ENCODE data around the gene CHCHD3. TPM values are rescaled to one million over a fixed set of nuclear protein-coding genes. Genes with fewer than 3 reads are reported as not detected.

Gene CHCHD3
- total RNA-seq, 1 experiment from 2014 or later: 114 TPM

GRCh38 chr7:132979524-132979923 lies 102.4 kb downstream of the CHCHD3 start (continued):
- TF ChIP-seq TEAD4 (CRISPR knock-in tag; IDR thresholded peaks at IDR 0.05) (no peak), GTF2I (CRISPR knock-in tag; conservative IDR thresholded peaks at IDR 0.05) (no peak), ZNF532 (CRISPR knock-in tag; IDR thresholded peaks at IDR 0.05; ENCODE audit: borderline replicate concordance) (no peak)

- no peak for DNase-seq (ENCODE audit: low spot score)
- Mint-ChIP-seq H3K27ac (no peak overlapping the region), H3K36me3 (peaks cover 12% of the 10 kb centered on the region), H3K4me1 (peaks cover 13% of the 10 kb centered on the region), H3K27me3 (ENCODE audit: low read depth) (no peaks in the 10 kb centered on the region), H3K9me3 (no peaks in the 10 kb centered on the region), H3K4me3 (no peak overlapping the region)
- ATAC-seq: no peak
- TF ChIP-seq NR2C2 (CRISPR knock-in tag; IDR thresholded peaks at IDR 0.05) (no peak), E2F1 (CRISPR knock-in tag; IDR thresholded peaks at IDR 0.05) (no peak), FOXJ3 (CRISPR knock-in tag; IDR thresholded peaks at IDR 0.05; ENCODE audit: borderline replicate concordance) (no peak), ZSCAN18 (CRISPR knock-in tag; IDR thresholded peaks at IDR 0.05) (no peak), CTCF (IDR thresholded peaks at IDR 0.05) (no peak), FOXP1 (CRISPR knock-in tag; IDR thresholded peaks at IDR 0.05; ENCODE audit: borderline replicate concordance) (no peak), TCF7 (CRISPR knock-in tag; IDR thresholded peaks at IDR 0.05; ENCODE audit: low read depth) (no peak), ATF6 (CRISPR knock-in tag; IDR thresholded peaks at IDR 0.05) (no peak), PREB (CRISPR knock-in tag; IDR thresholded peaks at IDR 0.05; ENCODE audit: borderline replicate concordance) (no peak), MAX (CRISPR knock-in tag; IDR thresholded peaks at IDR 0.05) (no peak), TEAD4 (CRISPR knock-in tag; IDR thresholded peaks at IDR 0.05) (no peak), E2F5 (CRISPR knock-in tag; IDR thresholded peaks at IDR 0.05) (no peak)
- POLR2A ChIA-PET: interaction anchor here (0.6 kb wide), 1 partner anchor 12 kb away, joined by 4 read pairs; no protein-coding TSS in a partner anchor
- CTCF ChIA-PET: no interaction called here
Measured at GRCh38 chr7:132977234-132977633, 104.7 kb downstream of the CHCHD3 start.

Data from WTC11 (cell line).